Endodermal cell (in vitro differentiated cells): ENCODE data around the gene SLC25A44. TPM values are rescaled to one million over a fixed set of nuclear protein-coding genes. Genes with fewer than 3 reads are reported as not detected.

Experiments used
- DNase-seq: peaks from one replicate; pipeline ENCODE4 v3.0.0-alpha.2; 2017
- H3K27ac ChIP-seq: 2 replicates; pipeline ENCODE4 v1.5.1; 2013; ENCODE audit warnings: mild to moderate bottlenecking, low read depth, low read length, moderate library complexity
- H3K27me3 ChIP-seq: 2 replicates; pipeline ENCODE4 v1.6.1; 2013; ENCODE audit warnings: mild to moderate bottlenecking, low read length, moderate library complexity; ENCODE audit not compliant: insufficient read depth, control insufficient read depth, poor library complexity, severe bottlenecking
- H3K36me3 ChIP-seq: 2 replicates; pipeline ENCODE4 v1.7.0; 2013; ENCODE audit warnings: mild to moderate bottlenecking, low read length, moderate library complexity; ENCODE audit not compliant: control insufficient read depth, insufficient read depth
- H3K4me1 ChIP-seq: one replicate; pipeline ENCODE4 v1.7.0; 2013; ENCODE audit warnings: low read length; ENCODE audit not compliant: control insufficient read depth, insufficient read depth
- H3K4me3 ChIP-seq: 2 replicates; pipeline ENCODE4 v1.5.1; 2013; ENCODE audit warnings: mild to moderate bottlenecking, low read length, moderate library complexity
- H3K9ac ChIP-seq: 2 replicates; pipeline ENCODE4 v1.6.1; 2013; ENCODE audit warnings: mild to moderate bottlenecking, low read length, moderate library complexity; ENCODE audit not compliant: poor library complexity, severe bottlenecking; ENCODE audit errors: extremely low read depth
- H3K9me3 ChIP-seq: 2 replicates; pipeline ENCODE4 v1.6.1; 2013; ENCODE audit warnings: mild to moderate bottlenecking, low read length, moderate library complexity; ENCODE audit not compliant: control insufficient read depth
- H3K27ac Mint-ChIP-seq: 2 replicates; pipeline ENCODE4 v1.8.0; 2020; ENCODE audit warnings: mixed read lengths
- H3K27me3 Mint-ChIP-seq: 2 replicates; pipeline ENCODE4 v1.8.0; 2021; ENCODE audit warnings: mild to moderate bottlenecking, mixed read lengths; ENCODE audit not compliant: insufficient read depth
- H3K36me3 Mint-ChIP-seq: 2 replicates; pipeline ENCODE4 v1.8.0; 2020; ENCODE audit warnings: low read depth, mixed read lengths
- H3K4me1 Mint-ChIP-seq: 2 replicates; pipeline ENCODE4 v1.8.0; 2020; ENCODE audit warnings: mixed read lengths
- H3K4me3 Mint-ChIP-seq: 2 replicates; pipeline ENCODE4 v1.8.0; 2020; ENCODE audit warnings: mild to moderate bottlenecking, moderate library complexity, mixed read lengths
- H3K9me3 Mint-ChIP-seq: 2 replicates; pipeline ENCODE4 v1.8.0; 2020; ENCODE audit warnings: mild to moderate bottlenecking, mixed read lengths
- CTCF ChIP-seq: fragments of 200-600 bp; sonication (generic); conservative IDR thresholded peaks from 2 replicates; pipeline ENCODE4 v1.5.0; 2021; ENCODE audit warnings: antibody characterized with exemption, mild to moderate bottlenecking
- WGBS, 2 experiments: methylation state at CpG; one replicate each; pipeline versions ENCODE4 v1.1.5 to v1.1.7; 2013; ENCODE audit warnings: missing lambda C conversion rate in 2 of 2, mixed read lengths in 1 of 2; ENCODE audit not compliant: insufficient coverage in 1 of 2, insufficient read length in 1 of 2; 5-methylcytosine and 5-hydroxymethylcytosine counted together
- total RNA-seq, 2 donors: library from RNA; stranded (reverse); fragmentation: NEBNext Ultra II Directional in 1 of 2; extraction: Animal tissue kit (Norgen Biotek cat#: 25700) in 1 of 2; gene quantifications; 2 replicates in 1 of 2; 3 replicates in 1 of 2; pipeline ENCODE4 v1.2.1, GENCODE V29; 2021

Gene SLC25A44
- total RNA-seq, 2 donors from 2014 or later, result 20.9 to 22.7 TPM

- Histone ChIP-seq H3K9me3 (no peaks in the 10 kb centered on the region), H3K4me3 (peak overlapping the region; percentile 37), H3K4me1 (no peaks in the 10 kb centered on the region), H3K9ac (peak overlapping the region; percentile 52), H3K27me3 (no peaks in the 10 kb centered on the region), H3K36me3 (peaks cover 30% of the 10 kb centered on the region), H3K27ac (no peak overlapping the region)
- Mint-ChIP-seq H3K27ac (peak overlapping the region; percentile 80), H3K9me3 (no peaks in the 10 kb centered on the region), H3K36me3 (peaks cover 56% of the 10 kb centered on the region), H3K4me3 (no peak overlapping the region), H3K4me1 (peaks cover 14% of the 10 kb centered on the region), H3K27me3 (no peaks in the 10 kb centered on the region)
- 80 to 100% methylated on average over 1 to 2 of the region's 2 CpGs for WGBS, 2 experiments
- no peak for TF ChIP-seq CTCF
- DNase-seq, result peak; percentile 44
These were observed 24.0 kb downstream of the SLC25A44 start for GRCh38 chr1:156217871-156218270.

- no peak overlapping the region for H3K4me3 Mint-ChIP-seq
These were observed 26.3 kb downstream of the SLC25A44 start for GRCh38 chr1:156220226-156220625.

GRCh38 chr1:156221986-156222692, 28.2 kb downstream of the SLC25A44 start:
- Histone ChIP-seq H3K4me3 (no peak overlapping the region), H3K9ac (no peak overlapping the region), H3K4me1 (no peaks in the 10 kb centered on the region), H3K36me3 (peaks cover 46% of the 10 kb centered on the region), H3K9me3 (no peaks in the 10 kb centered on the region), H3K27ac (no peak overlapping the region), H3K27me3 (no peaks in the 10 kb centered on the region)
- no peaks in the 10 kb centered on the region for H3K9me3 Mint-ChIP-seq
- DNase-seq, result no peak
- no peak overlapping the region for H3K4me3 Mint-ChIP-seq
- no peak overlapping the region for H3K27ac Mint-ChIP-seq
- TF ChIP-seq CTCF, result no peak
- H3K4me1 Mint-ChIP-seq, result peaks cover 11% of the 10 kb centered on the region
- H3K36me3 Mint-ChIP-seq, result peaks cover 66% of the 10 kb centered on the region
- no peaks in the 10 kb centered on the region for H3K27me3 Mint-ChIP-seq
- 80 to 94% methylated on average over 5 to 13 of the region's 13 CpGs for WGBS, 2 experiments

More at GRCh38 chr1:156220226-156220625, 26.3 kb downstream of the SLC25A44 start:
- no peaks in the 10 kb centered on the region for H3K27me3 Mint-ChIP-seq
- no peak for DNase-seq
- Histone ChIP-seq H3K27ac (no peak overlapping the region), H3K36me3 (peaks cover 40% of the 10 kb centered on the region), H3K4me3 (no peak overlapping the region), H3K9ac (no peak overlapping the region), H3K9me3 (no peaks in the 10 kb centered on the region), H3K27me3 (no peaks in the 10 kb centered on the region), H3K4me1 (no peaks in the 10 kb centered on the region)
- 97% methylated on average over 6 to 9 of the region's 9 CpGs for whole genome bisulfite sequencing, 2 experiments
- no peak for TF ChIP-seq CTCF
- no peak overlapping the region for H3K27ac Mint-ChIP-seq
- H3K9me3 Mint-ChIP-seq, result no peaks in the 10 kb centered on the region
- H3K36me3 Mint-ChIP-seq, result peaks cover 59% of the 10 kb centered on the region
- H3K4me1 Mint-ChIP-seq, result peaks cover 8% of the 10 kb centered on the region
